ENCODE results near the gene CHFR. TPM values are rescaled to one million over a fixed set of nuclear protein-coding genes. Genes with fewer than 3 reads are reported as not detected.
"Not testable (repeated sequence)": the region's sequence is repeated elsewhere in the genome, so short reads cannot be mapped to it uniquely, and the experiment has no call there.

Gene CHFR
- total and polyA plus RNA-seq, 5 experiments from 2014 or later = 25.1 to 96.9 (median 37.4) TPM

- no peak overlapping the region for H3K4me3 Mint-ChIP-seq
- DNase-seq (no peak), ATAC-seq (no peak)
- H3K36me3 Mint-ChIP-seq = peaks cover 3 to 85% (median 22%) of the 10 kb centered on the region in 3 donors
- H3K4me1 Mint-ChIP-seq = peaks cover 12 to 28% (median 17%) of the 10 kb centered on the region in 4 donors
- no peaks in the 10 kb centered on the region for H3K9me3 Mint-ChIP-seq
- POLR2A ChIA-PET = no interaction called here
- H3K27ac Mint-ChIP-seq = no peak overlapping the region
- no peaks in the 10 kb centered on the region for H3K27me3 Mint-ChIP-seq
These were observed 84.3 kb downstream of the CHFR start for GRCh38 chr12:132803125-132803524.

GRCh38 chr12:132801741-132802140 lies 85.7 kb downstream of the CHFR start:
- DNase-seq (no peak), ATAC-seq (no peak)
- no peaks in the 10 kb centered on the region for H3K27me3 Mint-ChIP-seq
- H3K9me3 Mint-ChIP-seq = no peaks in the 10 kb centered on the region
- peaks cover 3 to 85% (median 25%) of the 10 kb centered on the region in 3 donors for H3K36me3 Mint-ChIP-seq
- H3K4me3 Mint-ChIP-seq = no peak overlapping the region
- POLR2A ChIA-PET = no interaction called here
- H3K4me1 Mint-ChIP-seq = peaks cover 7 to 17% (median 11%) of the 10 kb centered on the region in 4 donors
- no peak overlapping the region for H3K27ac Mint-ChIP-seq

GRCh38 chr12:132798836-132799235 lies 88.6 kb downstream of the CHFR start:
- DNase-seq = no peak
- H3K4me3 Mint-ChIP-seq = no peak overlapping the region
- H3K4me1 Mint-ChIP-seq = peaks cover 0 to 2% (median 0%) of the 10 kb centered on the region in 4 donors
- H3K36me3 Mint-ChIP-seq = peaks cover 0 to 88% (median 20%) of the 10 kb centered on the region in 3 donors
- H3K9me3 Mint-ChIP-seq = no peaks in the 10 kb centered on the region
- POLR2A ChIA-PET = no interaction called here
- H3K27ac Mint-ChIP-seq = no peak overlapping the region
- no peak for ATAC-seq
- H3K27me3 Mint-ChIP-seq = no peaks in the 10 kb centered on the region

GRCh38 chr12:132797820-132798570 lies 89.4 kb downstream of the CHFR start:
- POLR2A ChIA-PET = interaction anchor here (1.8 kb wide), 1 partner anchor 9 kb away, joined by 5 read pairs; no protein-coding TSS in a partner anchor
- no peaks in the 10 kb centered on the region for H3K27me3 Mint-ChIP-seq
- ATAC-seq = no peak
- peaks cover 0 to 79% (median 14%) of the 10 kb centered on the region in 3 donors for H3K36me3 Mint-ChIP-seq
- no peak overlapping the region for H3K27ac Mint-ChIP-seq
- H3K4me3 Mint-ChIP-seq = no peak overlapping the region
- peaks cover 0 to 2% (median under 1%) of the 10 kb centered on the region in 4 donors for H3K4me1 Mint-ChIP-seq
- DNase-seq = no peak
- no peaks in the 10 kb centered on the region for H3K9me3 Mint-ChIP-seq

GRCh38 chr12:132795847-132796246 lies 91.6 kb downstream of the CHFR start:
- ATAC-seq = no peak
- no peak for DNase-seq
- Mint-ChIP-seq H3K36me3 (peaks cover 0 to 70% (median 12%) of the 10 kb centered on the region in 3 donors), H3K9me3 (no peaks in the 10 kb centered on the region), H3K4me3 (no peak overlapping the region), H3K27me3 (no peaks in the 10 kb centered on the region), H3K27ac (peak overlapping the region in 2 of 10 donors; percentile 9 to 19), H3K4me1 (peaks cover 0 to 5% (median under 1%) of the 10 kb centered on the region in 4 donors)
- POLR2A ChIA-PET = no interaction called here

GRCh38 chr12:132791940-132792339 lies 95.5 kb downstream of the CHFR start:
- H3K4me1 Mint-ChIP-seq, POLR2A ChIA-PET, H3K27me3 Mint-ChIP-seq, H3K9me3 Mint-ChIP-seq, H3K4me3 Mint-ChIP-seq, ATAC-seq, DNase-seq: not testable (repeated sequence)
- H3K27ac Mint-ChIP-seq = peak overlapping the region in 2 of 10 donors; percentile 59 to 77
- peaks cover 0 to 68% (median 15%) of the 10 kb centered on the region in 3 donors for H3K36me3 Mint-ChIP-seq

GRCh38 chr12:132789099-132789471 lies 98.3 kb downstream of the CHFR start:
- Mint-ChIP-seq H3K27ac (peak overlapping the region in 1 of 10 donors; percentile 65), H3K4me1 (peaks cover 0 to 11% (median 7%) of the 10 kb centered on the region in 4 donors), H3K36me3 (peaks cover 6 to 66% (median 17%) of the 10 kb centered on the region in 3 donors), H3K4me3 (no peak overlapping the region), H3K27me3 (no peaks in the 10 kb centered on the region), H3K9me3 (no peaks in the 10 kb centered on the region)
- POLR2A ChIA-PET = interaction anchor here (1.3 kb wide), 1 partner anchor 8 kb away, joined by 5 read pairs; no protein-coding TSS in a partner anchor
- DNase-seq (no peak), ATAC-seq (no peak)

- POLR2A ChIA-PET = interaction anchor here (1.3 kb wide), 1 partner anchor 9 kb away, joined by 5 read pairs; no protein-coding TSS in a partner anchor
These were observed 98.9 kb downstream of the CHFR start for GRCh38 chr12:132788375-132789098.

GRCh38 chr12:132787877-132788276 lies 99.5 kb downstream of the CHFR start:
- POLR2A ChIA-PET = interaction anchor here (1.3 kb wide), 1 partner anchor 9 kb away, joined by 5 read pairs; no protein-coding TSS in a partner anchor
- peak overlapping the region in 5 of 10 donors; percentile 41 to 82 (median 63) for H3K27ac Mint-ChIP-seq
- ATAC-seq (no peak), DNase-seq (no peak)
- peaks cover 6 to 74% (median 17%) of the 10 kb centered on the region in 3 donors for H3K36me3 Mint-ChIP-seq
- H3K4me1 Mint-ChIP-seq = peaks cover 0 to 11% (median 6%) of the 10 kb centered on the region in 4 donors
- no peaks in the 10 kb centered on the region for H3K27me3 Mint-ChIP-seq
- H3K9me3 Mint-ChIP-seq = no peaks in the 10 kb centered on the region
- no peak overlapping the region for H3K4me3 Mint-ChIP-seq

More at GRCh38 chr12:132788375-132789098, 98.9 kb downstream of the CHFR start:
- DNase-seq (no peak), ATAC-seq (no peak)
- H3K9me3 Mint-ChIP-seq = no peaks in the 10 kb centered on the region
- no peaks in the 10 kb centered on the region for H3K27me3 Mint-ChIP-seq
- peaks cover 6 to 67% (median 17%) of the 10 kb centered on the region in 3 donors for H3K36me3 Mint-ChIP-seq
- no peak overlapping the region for H3K4me3 Mint-ChIP-seq
- H3K27ac Mint-ChIP-seq = peak overlapping the region in 4 of 10 donors; percentile 41 to 82 (median 61)
- peaks cover 0 to 11% (median 6%) of the 10 kb centered on the region in 4 donors for H3K4me1 Mint-ChIP-seq

GRCh38 chr12:132786192-132786591 lies 101.2 kb downstream of the CHFR start:
- POLR2A ChIA-PET = interaction anchor here (0.6 kb wide), 1 partner anchor 45 kb away, joined by 5 read pairs; no protein-coding TSS in a partner anchor
- Mint-ChIP-seq H3K27me3 (no peaks in the 10 kb centered on the region), H3K27ac (peak overlapping the region in 1 of 10 donors; percentile 40), H3K9me3 (no peaks in the 10 kb centered on the region), H3K4me3 (no peak overlapping the region), H3K4me1 (peaks cover 0 to 8% (median 5%) of the 10 kb centered on the region in 4 donors), H3K36me3 (peaks cover 6 to 81% (median 17%) of the 10 kb centered on the region in 3 donors)
- DNase-seq (no peak), ATAC-seq (no peak)

GRCh38 chr12:132784580-132784979 lies 102.8 kb downstream of the CHFR start:
- Mint-ChIP-seq H3K4me1 (peaks cover 0 to 8% (median 6%) of the 10 kb centered on the region in 4 donors), H3K36me3 (peaks cover 6 to 82% (median 22%) of the 10 kb centered on the region in 3 donors), H3K4me3 (no peak overlapping the region), H3K9me3 (no peaks in the 10 kb centered on the region), H3K27ac (peak overlapping the region in 6 of 10 donors; percentile 8 to 83 (median 68)), H3K27me3 (no peaks in the 10 kb centered on the region)
- DNase-seq = no peak
- POLR2A ChIA-PET = no interaction called here
- no peak for ATAC-seq

- peak overlapping the region in 2 of 10 donors; percentile 8 to 83 for H3K27ac Mint-ChIP-seq
- peaks cover 0 to 8% (median 6%) of the 10 kb centered on the region in 4 donors for H3K4me1 Mint-ChIP-seq
- DNase-seq (no peak), ATAC-seq (no peak)
- no peak overlapping the region for H3K4me3 Mint-ChIP-seq
- POLR2A ChIA-PET = interaction anchor here (0.7 kb wide), 1 partner anchor 12 kb away, joined by 3 read pairs; no protein-coding TSS in a partner anchor
- no peaks in the 10 kb centered on the region for H3K9me3 Mint-ChIP-seq
- H3K36me3 Mint-ChIP-seq = peaks cover 6 to 82% (median 21%) of the 10 kb centered on the region in 3 donors
- no peaks in the 10 kb centered on the region for H3K27me3 Mint-ChIP-seq
These were observed 103.4 kb downstream of the CHFR start for GRCh38 chr12:132783917-132784531.

All from naive thymus-derived CD8-positive, alpha-beta T cell (primary cell).